Spleen (tissue), 13 donors: ENCODE data around the gene HSP90B1. TPM values are rescaled to one million over a fixed set of nuclear protein-coding genes. Genes with fewer than 3 reads are reported as not detected.
A peak's percentile ranks its signal among the peaks of the same experiment; 100 is the strongest.

Source experiments
- DNase-seq: peaks from one replicate; pipeline ENCODE4 v3.0.0-alpha.2; 2020
- H3K27ac ChIP-seq, 8 donors: fragments of 200-600 bp; sonication (generic) in 7 of 8; 1 replicate in 4 of 8; 2 replicates in 4 of 8; pipeline versions ENCODE4 v1.5.0 to v1.8.0; 2016 to 2021; ENCODE audit warnings: inconsistent platforms in 4 of 8, mild to moderate bottlenecking in 4 of 8, moderate library complexity in 1 of 8
- H3K27me3 ChIP-seq, 7 donors: fragments of 200-600 bp; sonication (generic) in 6 of 7; replicated peaks in 1 of 7; 1 replicate in 4 of 7; 2 replicates in 3 of 7; pipeline versions ENCODE4 v1.5.0 to v1.8.0; 2016 to 2021; ENCODE audit warnings: inconsistent platforms in 3 of 7, mild to moderate bottlenecking in 1 of 7
- H3K36me3 ChIP-seq, 6 donors: fragments of 200-600 bp; sonication (generic) in 5 of 6; 1 replicate in 4 of 6; 2 replicates in 2 of 6; pipeline versions ENCODE4 v1.5.0 to v1.8.0; 2016 to 2021; ENCODE audit warnings: inconsistent platforms in 2 of 6
- H3K4me1 ChIP-seq, 6 donors: fragments of 200-600 bp; sonication (generic) in 5 of 6; 1 replicate in 3 of 6; 2 replicates in 3 of 6; pipeline versions ENCODE4 v1.5.0 to v1.8.0; 2016 to 2021; ENCODE audit warnings: inconsistent platforms in 3 of 6
- H3K4me3 ChIP-seq, 8 donors: fragments of 200-600 bp; sonication (generic) in 7 of 8; 1 replicate in 4 of 8; 2 replicates in 4 of 8; pipeline versions ENCODE4 v1.5.0 to v1.8.0; 2016 to 2021; ENCODE audit warnings: inconsistent platforms in 4 of 8, mild to moderate bottlenecking in 4 of 8, moderate library complexity in 2 of 8
- H3K9me3 ChIP-seq, 8 donors: fragments of 200-600 bp; sonication (generic) in 7 of 8; 1 replicate in 4 of 8; 2 replicates in 4 of 8; pipeline versions ENCODE4 v1.5.0 to v1.8.0; 2016 to 2021; ENCODE audit warnings: inconsistent platforms in 4 of 8
- CTCF ChIP-seq, 11 experiments: fragments of 200-600 bp in 7 of 11; fragments of 450-650 bp in 4 of 11; sonication (generic) in 4 of 11; IDR thresholded peaks in 8 of 11; conservative IDR thresholded peaks in 3 of 11; 1 replicate in 7 of 11; 2 replicates in 4 of 11; pipeline versions ENCODE4 v1.4.0 to v1.8.0; 2016 to 2021; ENCODE audit warnings: antibody characterized with exemption in 11 of 11, inconsistent platforms in 4 of 11, mild to moderate bottlenecking in 1 of 11
- POLR2A ChIP-seq, 3 donors: fragments of 450-650 bp; IDR thresholded peaks; one replicate each; pipeline ENCODE4 v1.5.1; 2017; ENCODE audit warnings: antibody characterized with exemption in 3 of 3, mild to moderate bottlenecking in 1 of 3
- POLR2AphosphoS5 ChIP-seq, 3 donors: sonication (generic); formaldehyde crosslinking; IDR thresholded peaks; one replicate each; pipeline ENCODE4 v1.5.1; 2017; ENCODE audit warnings: antibody characterized with exemption in 3 of 3
- WGBS, 5 donors: extraction: QIAGEN DNeasy Blood & Tissue Kit in 3 of 5; methylation state at CpG; one replicate each; pipeline versions ENCODE4 v1.1.5 to v1.1.7; 2013 to 2018; 5-methylcytosine and 5-hydroxymethylcytosine counted together
- intact Hi-C: fragments of 100-400 bp; cut with DNase I; formaldehyde crosslinking; loops from one replicate; pipeline ENCODE4 v1.15.0; 2023; ENCODE audit warnings: low total_unique reads
- long read RNA-seq, 2 donors: transcript quantifications; one replicate each; lab custom pipeline, GENCODE V29; 2026
- polyA plus RNA-seq, 3 donors: library from polyadenylated mRNA; stranded (reverse); fragments of 200-250 nt; gene quantifications; one replicate each; pipeline ENCODE4 v1.2.1, GENCODE V29; 2013
- total RNA-seq, 7 donors: library from RNA; depleted of rRNA in 3 of 7; stranded (reverse); fragments of >200 nt in 3 of 7; fragmentation: NEBNext Ultra II Directional in 4 of 7; extraction: Animal tissue kit (Norgen Biotek cat#: 25700) in 4 of 7; gene quantifications; one replicate each; pipeline versions ENCODE4 v1.1.0 to v1.2.1, GENCODE V29; 2016 to 2021
- donor health status: healthy with polysubstance abuse.
- donor health status: DM: no; HTN: no; CAD: no; lungs with moderate emphysema.
- donor health status: DM: no; HTN: no; CAD: no.
- donor health status: Bipolar disorder and iron deficiency.
- donor health status: healthy.
- donor health status: DM: no; HTN: no; CAD: no.
- donor health status: DM: yes; HTN: yes; CAD: no.

The HSP90B1 gene
- total RNA-seq (100 to 1,000 TPM; 331 to 895 (median 569) TPM), polyA plus RNA-seq (100 to 1,000 TPM; 230 to 327 (median 283) TPM)
- long read RNA-seq, donor 1, transcript HSP90B1-201 (18 exons, 2,858 nt): major isoform, 30 of 279 reads
- long read RNA-seq, donor 1, partial matches to known transcripts: 217 of 279 reads
- long read RNA-seq, donor 1, other reads (novel, unspliced or antisense): 29 of 279 reads
- long read RNA-seq, donor 2, transcript HSP90B1-201 (18 exons, 2,858 nt): major isoform, 22 of 200 reads
- long read RNA-seq, donor 2, partial matches to known transcripts: 146 of 200 reads
- long read RNA-seq, donor 2, other reads (novel, unspliced or antisense): 28 of 200 reads

DNA sequence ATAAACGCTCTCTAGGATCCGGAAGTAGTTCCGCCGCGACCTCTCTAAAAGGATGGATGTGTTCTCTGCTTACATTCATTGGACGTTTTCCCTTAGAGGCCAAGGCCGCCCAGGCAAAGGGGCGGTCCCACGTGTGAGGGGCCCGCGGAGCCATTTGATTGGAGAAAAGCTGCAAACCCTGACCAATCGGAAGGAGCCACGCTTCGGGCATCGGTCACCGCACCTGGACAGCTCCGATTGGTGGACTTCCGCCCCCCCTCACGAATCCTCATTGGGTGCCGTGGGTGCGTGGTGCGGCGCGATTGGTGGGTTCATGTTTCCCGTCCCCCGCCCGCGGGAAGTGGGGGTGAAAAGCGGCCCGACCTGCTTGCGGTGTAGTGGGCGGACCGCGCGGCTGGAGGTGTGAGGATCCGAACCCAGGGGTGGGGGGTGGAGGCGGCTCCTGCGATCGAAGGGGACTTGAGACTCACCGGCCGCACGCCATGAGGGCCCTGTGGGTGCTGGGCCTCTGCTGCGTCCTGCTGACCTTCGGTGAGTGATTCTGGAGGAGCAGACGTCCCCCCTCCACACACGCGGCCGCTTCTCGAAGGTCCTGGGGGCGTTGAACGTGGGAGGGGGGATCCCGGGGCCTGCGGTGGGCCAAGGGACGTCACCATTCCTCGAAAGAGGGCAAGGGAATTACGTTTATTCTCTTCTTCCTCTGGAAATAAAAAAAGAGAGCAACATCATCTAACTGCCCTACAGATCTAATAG lies at the start of gene HSP90B1:
HSP90B1 (plus strand) TSS at position 377 of the 753 bp plus-strand sequence; CDS start at position 483, 106 bp downstream.
- 0% methylated on average over 23 to 56 of the region's 56 CpGs for WGBS, 5 donors
- Histone ChIP-seq H3K4me1 (peaks cover 41 to 71% (median 54%) of the 10 kb centered on the region in 6 donors), H3K4me3 (peak within 1 kb of the TSS; percentile 71 to 96 (median 88)), H3K27me3 (no peaks in the 10 kb centered on the region), H3K36me3 (peaks cover 0 to 34% (median 27%) of the 10 kb centered on the region in 6 donors), H3K9me3 (no peaks in the 10 kb centered on the region), H3K27ac (peak within 1 kb of the TSS; percentile 92 to 98 (median 96))
- peak; percentile 99 for DNase-seq
- TF ChIP-seq CTCF (IDR thresholded peaks at IDR 0.05 in 8 of 11, conservative IDR thresholded peaks at IDR 0.05 in 3 of 11): peak in 2 of 11 experiments; percentile 12 to 18
- peak in 2 of 3 donors; percentile 22 to 96 for TF ChIP-seq POLR2A (IDR thresholded peaks at IDR 0.05)
- TF ChIP-seq POLR2AphosphoS5 (IDR thresholded peaks at IDR 0.05): peak; percentile 97 to 99 (median 97)
- intact Hi-C loops: no loop called here

- Histone ChIP-seq H3K4me3 (no peak overlapping the region), H3K36me3 (no peaks in the 10 kb centered on the region), H3K4me1 (peaks cover 0 to 25% (median 2%) of the 10 kb centered on the region in 6 donors), H3K27ac (no peak overlapping the region), H3K9me3 (no peaks in the 10 kb centered on the region), H3K27me3 (no peaks in the 10 kb centered on the region)
- 24 to 40% (median 35%) methylated on average over 2 of the region's 2 CpGs for WGBS, 5 donors
- TF ChIP-seq CTCF (IDR thresholded peaks at IDR 0.05 in 8 of 11, conservative IDR thresholded peaks at IDR 0.05 in 3 of 11): no peak
- TF ChIP-seq POLR2A (IDR thresholded peaks at IDR 0.05): no peak
- no peak for TF ChIP-seq POLR2AphosphoS5 (IDR thresholded peaks at IDR 0.05)
- DNase-seq: no peak
- intact Hi-C loops: no loop called here
Measured at GRCh38 chr12:103881261-103881660, 48.9 kb upstream of the HSP90B1 start.

- no peak for TF ChIP-seq POLR2A (IDR thresholded peaks at IDR 0.05)
- TF ChIP-seq POLR2AphosphoS5 (IDR thresholded peaks at IDR 0.05): no peak
- TF ChIP-seq CTCF (IDR thresholded peaks at IDR 0.05 in 8 of 11, conservative IDR thresholded peaks at IDR 0.05 in 3 of 11): no peak
- Histone ChIP-seq H3K27me3 (no peaks in the 10 kb centered on the region), H3K36me3 (no peaks in the 10 kb centered on the region), H3K4me1 (peaks cover 0 to 16% (median 1%) of the 10 kb centered on the region in 6 donors), H3K4me3 (no peak overlapping the region), H3K27ac (no peak overlapping the region), H3K9me3 (no peaks in the 10 kb centered on the region)
- intact Hi-C loops: no loop called here
- DNase-seq: no peak
- WGBS, 5 donors: 21 to 81% (median 37%) methylated on average over 2 of the region's 2 CpGs
Measured at GRCh38 chr12:103882861-103883596, 47.2 kb upstream of the HSP90B1 start.
